GM23248 (cell line): Measurements from ENCODE around the gene SRF.

Experiments used
- EZH2 ChIP-seq: fragments of 200-600 bp; sonication (generic); IDR thresholded peaks from 2 replicates; pipeline ENCODE4 v1.6.1; 2018; ENCODE audit warnings: antibody characterized with exemption, mild to moderate bottlenecking; ENCODE audit not compliant: insufficient read depth, poor library complexity, severe bottlenecking
- EZH2phosphoT487 ChIP-seq: fragments of 200-600 bp; sonication (generic); IDR thresholded peaks from 2 replicates; pipeline ENCODE4 v1.6.1; 2018; ENCODE audit warnings: antibody characterized with exemption, moderate library complexity, mild to moderate bottlenecking, low read depth; ENCODE audit not compliant: insufficient read depth

DNA sequence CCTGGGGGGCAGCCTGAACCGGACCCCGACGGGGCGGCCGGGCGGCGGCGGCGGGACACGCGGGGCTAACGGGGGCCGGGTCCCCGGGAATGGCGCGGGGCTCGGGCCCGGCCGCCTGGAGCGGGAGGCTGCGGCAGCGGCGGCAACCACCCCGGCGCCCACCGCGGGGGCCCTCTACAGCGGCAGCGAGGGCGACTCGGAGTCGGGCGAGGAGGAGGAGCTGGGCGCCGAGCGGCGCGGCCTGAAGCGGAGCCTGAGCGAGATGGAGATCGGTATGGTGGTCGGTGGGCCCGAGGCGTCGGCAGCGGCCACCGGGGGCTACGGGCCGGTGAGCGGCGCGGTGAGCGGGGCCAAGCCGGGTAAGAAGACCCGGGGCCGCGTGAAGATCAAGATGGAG lies 636 bp downstream of the SRF start:
- TF ChIP-seq EZH2: no peak
- TF ChIP-seq EZH2phosphoT487: no peak
